Tongue (tissue), 2 donors: ENCODE results near the gene DDN. TPM values are rescaled to one million over a fixed set of nuclear protein-coding genes. Genes with fewer than 3 reads are reported as not detected.

ENCODE experiments used
- DNase-seq: peaks from one replicate; pipeline ENCODE4 v3.0.0-alpha.2; 2015
- total RNA-seq: library from RNA; depleted of rRNA; stranded (reverse); fragments of >200 nt; gene quantifications from one replicate; pipeline ENCODE4 v1.2.3, GENCODE V29; 2014

DDN gene
- total RNA-seq, 1 donor from 2014 or later, result 2.4 TPM

DNA sequence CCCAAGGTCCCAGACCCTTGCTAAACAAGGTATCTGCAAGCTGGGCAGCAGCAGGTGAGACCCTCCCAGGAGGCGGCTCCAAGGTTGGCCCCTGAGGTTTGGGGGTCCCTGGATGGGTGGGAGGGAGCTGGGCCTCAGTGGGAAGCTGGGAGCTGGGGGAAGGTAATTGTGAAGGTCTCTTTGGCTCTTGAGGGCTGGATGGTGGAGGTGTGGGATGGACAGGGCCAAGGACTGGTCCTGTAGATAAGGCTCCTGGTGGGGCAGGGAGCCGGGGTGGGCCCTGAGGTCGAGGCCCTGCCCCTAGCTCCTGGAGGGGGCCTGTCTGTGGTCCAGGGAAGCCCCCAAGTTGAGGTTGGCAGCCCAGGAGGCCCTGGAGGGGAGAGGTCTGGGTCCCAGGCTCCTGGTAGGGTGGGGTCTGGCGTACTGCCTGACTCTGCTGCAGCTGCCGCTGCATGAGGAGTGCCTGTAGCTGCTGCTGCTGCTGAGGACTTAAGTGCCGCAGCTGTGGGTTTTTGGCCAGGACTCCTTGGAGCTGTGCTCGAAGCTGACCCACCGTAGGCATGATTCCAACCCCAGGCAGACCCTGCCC is 32.5 kb upstream of the DDN start:
- DNase-seq, result peak; percentile 93

DNA sequence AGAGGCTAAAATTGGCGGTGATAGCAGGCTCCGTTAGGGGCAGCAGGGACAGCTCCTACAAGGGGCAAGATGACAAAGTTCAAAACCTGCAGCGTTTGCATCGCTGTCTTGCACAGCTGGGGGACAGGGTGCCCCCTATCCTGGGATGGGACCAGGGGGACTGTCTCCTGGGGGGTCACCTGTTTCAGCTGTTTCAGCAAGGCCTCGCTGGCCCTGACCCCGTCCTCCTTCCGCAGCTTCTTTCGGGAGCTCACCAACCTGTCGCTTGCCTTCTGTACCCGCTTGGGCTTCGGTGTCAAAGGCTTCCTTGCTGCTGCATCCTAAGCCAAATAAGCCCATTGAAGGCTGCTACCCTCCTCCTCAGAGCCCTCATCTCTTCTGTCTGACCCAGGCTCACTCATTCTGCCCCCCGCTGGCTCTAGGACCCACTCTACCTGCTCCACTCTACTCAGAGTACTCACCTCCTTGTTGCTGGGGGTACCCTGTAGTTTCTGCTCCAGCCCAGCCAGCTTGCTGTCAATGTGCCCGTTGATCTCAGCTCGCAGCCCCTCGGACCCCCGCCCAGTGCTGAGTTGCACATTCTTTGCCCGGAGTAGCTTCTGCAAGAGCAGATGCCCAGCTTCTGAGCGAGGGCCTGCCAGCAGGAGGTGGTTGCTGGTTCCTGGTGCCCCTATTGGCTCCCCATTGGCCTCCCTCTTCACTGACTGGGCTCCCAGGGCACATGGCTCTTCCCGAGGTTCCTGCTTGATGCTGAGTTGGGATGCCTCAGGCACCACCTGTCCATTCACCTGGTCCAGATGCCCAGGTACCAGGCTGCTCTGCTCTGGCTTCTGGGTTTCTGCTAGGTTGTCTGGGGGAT is 31.8 kb upstream of the DDN start:
- no peak for DNase-seq

DNA sequence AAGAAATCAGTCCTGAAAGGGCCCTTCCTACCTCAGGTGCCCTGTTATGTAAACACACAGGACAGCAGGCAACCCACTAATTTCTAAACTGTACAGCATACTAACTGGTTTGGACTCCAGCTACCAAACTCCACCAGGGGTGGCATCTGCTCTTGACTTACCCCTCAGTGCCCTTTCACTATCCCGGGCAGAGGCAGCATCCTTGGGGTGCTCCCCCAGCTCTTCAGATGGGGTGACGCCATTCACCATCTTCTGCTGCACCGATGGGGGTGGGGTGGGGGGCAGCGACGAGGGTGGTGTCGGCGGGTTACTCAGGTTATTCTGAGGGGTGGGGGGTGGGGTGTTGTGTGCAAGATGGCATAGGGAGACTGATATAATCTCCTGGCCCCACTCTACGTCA is 30.9 kb upstream of the DDN start:
- DNase-seq, result no peak

DNA sequence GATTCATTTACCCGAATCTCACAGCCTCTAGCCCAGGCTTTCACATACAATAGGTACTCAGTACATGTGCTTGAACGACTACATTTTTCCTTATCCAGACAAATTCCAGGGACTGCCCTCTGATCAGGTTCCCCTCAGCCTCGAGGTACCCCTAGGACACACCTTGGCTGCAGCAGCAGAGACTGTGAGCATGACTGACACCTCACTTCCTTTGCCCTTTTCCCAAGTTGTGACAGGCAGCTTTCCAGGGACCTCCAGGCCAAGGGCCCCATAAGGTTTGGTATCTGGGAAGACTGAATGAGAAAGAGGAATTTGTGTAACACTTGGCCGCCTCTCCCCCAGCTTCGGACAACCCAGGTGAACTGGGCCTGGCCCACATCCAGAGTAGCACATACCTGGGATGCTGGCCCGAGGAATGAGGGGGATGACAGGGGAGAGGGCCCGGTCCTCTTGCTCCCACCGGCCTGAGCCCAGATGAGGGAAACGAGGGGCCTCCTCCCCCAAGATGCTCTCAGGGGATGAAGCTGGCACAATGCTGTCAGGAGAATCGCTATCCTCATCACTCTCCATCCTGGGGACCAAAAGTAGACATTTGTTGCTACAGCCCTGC is 29.6 kb upstream of the DDN start:
- no peak for DNase-seq

DNA sequence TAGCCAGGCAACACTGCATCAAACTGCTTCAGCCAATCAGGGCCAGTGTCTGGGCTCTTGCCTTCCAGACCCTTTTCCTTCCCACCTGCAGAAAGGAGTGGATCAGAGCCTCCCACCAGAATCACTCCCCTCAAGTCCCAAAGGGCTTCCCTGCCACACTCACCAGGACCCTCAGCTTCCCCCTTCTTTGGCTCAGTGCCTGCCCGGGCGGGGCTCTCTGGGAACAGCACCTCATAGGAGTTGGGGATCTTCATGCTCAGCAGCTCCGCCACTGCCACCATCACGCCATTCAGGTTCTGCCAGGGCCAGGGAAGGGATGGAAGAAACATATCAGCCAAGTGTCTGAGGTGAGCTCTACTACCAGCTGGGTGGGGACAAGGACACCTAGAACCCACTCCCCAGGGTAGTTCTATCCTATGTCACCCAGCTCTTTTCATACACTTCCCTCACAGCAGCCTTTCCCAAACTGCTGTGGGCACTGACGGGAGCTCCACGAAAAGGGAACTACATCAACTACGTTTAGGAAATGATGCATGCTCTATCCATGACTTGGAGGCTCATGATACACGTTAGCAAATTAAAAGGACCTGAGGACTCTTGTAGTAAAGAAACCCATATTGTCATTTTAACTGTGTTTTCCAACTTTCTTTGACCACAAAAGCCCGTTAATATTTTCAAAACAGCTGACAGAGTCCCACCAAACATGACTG is 28.8 kb upstream of the DDN start:
- no peak for DNase-seq

DNA sequence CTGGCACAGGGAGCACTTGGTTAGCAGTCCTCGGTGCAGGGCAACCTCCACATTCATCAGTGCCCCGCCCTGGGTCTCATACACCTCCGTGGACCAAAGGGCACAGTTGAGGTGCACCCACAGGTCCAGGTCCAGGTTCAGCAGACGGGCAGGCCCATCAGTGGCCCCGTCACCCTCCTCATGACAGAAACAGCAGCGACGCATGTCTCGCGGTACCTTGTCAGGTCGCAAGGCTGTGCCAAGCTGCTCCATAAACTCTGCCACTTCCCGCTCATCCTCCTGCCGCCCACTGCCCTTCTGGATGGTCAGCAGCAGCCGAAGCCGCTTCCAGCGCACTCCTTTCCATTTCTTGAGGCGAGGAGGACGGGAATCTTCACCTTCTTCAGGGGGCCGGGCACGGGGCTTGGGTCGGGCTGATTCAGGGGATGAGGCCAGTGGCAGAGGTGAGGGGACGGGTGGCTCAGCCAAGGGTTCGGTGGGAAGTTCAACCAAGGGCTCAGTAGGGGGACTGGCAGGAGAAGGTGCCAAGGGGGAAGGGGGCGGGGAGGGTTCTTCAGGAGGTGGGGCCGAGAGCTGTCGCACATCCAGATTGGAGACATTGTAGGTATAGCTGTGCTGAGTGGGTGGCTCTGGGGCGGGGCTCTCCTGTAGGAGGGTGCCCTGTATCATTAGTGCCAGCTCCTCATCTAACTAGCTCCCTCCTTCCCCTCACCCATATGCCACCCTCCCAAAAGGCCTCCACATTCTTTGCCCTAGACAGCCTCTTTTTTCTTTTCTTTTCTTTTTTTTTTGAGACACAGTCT is 27.7 kb upstream of the DDN start:
- no peak for DNase-seq

DNA sequence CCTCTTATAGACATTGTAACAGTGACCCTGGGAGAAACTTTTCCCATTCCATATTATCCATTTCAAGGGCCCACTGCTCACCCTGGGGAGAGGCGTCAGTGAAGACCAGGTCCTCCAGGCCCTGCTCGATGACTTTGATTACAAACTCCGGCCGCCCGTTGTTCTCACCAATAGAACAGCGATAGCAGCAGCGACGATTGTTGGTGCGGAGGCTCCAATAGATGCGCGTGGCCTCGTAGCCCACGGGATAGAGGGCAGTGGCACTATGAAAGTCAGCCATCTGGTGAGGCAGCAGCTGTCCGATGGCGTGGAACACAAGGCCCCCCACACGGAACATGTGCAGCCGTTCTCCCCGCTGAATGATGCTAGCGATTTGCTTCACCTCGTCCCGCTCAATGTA is 26.9 kb upstream of the DDN start:
- DNase-seq, result no peak

DNA sequence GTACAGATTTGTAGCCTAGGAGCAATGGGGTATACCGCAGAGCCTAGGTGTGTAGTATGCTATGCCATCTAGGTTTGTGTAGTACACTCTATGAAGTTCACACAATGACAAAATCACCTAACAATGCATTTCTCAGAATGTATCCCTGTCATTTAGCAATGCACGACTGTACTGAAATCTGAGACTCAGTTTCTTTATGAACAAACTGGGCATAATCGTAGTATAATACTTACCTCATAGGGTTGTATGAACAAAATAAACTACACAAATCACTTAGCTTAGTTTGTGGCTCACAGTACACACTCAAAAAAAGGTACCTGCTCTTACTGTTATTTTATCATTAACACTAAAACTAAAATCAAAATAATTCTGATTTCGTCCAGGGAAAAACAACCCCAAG is 26.3 kb upstream of the DDN start:
- DNase-seq, result no peak

DNA sequence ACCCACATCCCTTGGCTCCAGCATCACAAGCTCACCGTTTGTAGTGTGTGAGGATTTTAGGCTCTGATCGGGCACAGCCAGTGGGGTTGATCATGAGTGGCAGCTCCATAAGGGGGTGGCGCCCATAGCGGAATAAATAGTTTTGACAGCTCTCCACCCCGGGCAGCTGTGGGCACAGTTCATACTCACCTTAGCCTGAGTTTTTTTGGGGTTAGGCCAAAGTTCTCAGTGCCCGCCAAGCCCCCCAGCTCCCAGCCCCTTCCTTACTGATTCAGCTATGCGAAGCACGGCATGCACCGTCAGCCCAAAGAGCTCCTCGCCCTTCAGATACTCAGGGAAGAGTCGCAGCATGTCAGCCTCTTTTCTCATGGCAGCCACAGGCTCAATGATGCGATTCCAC is 25.4 kb upstream of the DDN start:
- DNase-seq, result no peak

DNA sequence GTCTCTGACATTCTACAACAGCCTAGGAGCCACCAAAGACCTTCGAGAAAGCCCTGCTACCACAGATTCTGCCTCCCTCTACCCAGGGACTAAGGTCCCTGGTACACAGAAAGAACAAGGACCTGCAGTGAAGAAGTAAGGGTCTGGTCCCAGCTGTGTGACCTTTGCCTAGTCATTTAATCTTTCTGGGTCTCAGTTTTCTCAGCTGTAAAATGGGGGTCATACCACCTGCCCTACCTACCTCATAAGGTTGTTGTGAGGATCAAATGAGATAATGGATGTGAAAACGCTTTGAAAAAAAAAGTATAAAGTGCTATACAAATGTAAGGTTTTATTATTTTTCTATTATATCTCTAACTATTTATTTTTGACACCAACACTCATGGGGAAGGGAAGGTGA is 24.6 kb upstream of the DDN start:
- DNase-seq, result no peak

DNA sequence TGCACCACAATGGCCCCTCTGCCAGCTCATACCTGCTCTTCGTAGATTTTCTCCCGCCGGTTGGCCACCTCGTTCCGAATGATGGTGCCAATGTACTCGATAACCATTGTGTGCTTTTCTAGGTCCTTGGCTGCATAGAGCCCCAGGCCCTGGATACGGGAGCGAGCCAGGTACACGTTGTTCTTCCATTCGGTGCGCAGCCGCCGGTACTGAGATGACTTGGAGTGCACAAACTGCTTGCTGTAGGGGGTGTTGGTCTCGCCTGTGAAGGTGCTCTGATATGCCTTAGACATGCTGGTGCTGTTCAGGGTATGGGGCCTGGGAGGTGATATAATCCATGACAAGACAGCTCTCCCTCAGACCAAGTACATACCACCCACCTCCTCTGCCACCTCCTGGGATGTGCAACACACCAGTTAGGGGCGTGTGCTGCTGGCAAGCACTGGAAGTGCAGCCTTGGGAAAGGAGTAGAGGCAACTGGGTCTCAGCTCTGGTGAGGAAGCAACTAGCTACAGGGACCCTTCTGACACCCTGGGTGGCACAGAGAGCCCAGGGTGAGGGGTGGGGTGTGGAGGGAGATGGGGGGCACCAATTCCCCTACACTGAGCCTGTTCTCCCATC is 23.5 kb upstream of the DDN start:
- DNase-seq, result no peak

DNA sequence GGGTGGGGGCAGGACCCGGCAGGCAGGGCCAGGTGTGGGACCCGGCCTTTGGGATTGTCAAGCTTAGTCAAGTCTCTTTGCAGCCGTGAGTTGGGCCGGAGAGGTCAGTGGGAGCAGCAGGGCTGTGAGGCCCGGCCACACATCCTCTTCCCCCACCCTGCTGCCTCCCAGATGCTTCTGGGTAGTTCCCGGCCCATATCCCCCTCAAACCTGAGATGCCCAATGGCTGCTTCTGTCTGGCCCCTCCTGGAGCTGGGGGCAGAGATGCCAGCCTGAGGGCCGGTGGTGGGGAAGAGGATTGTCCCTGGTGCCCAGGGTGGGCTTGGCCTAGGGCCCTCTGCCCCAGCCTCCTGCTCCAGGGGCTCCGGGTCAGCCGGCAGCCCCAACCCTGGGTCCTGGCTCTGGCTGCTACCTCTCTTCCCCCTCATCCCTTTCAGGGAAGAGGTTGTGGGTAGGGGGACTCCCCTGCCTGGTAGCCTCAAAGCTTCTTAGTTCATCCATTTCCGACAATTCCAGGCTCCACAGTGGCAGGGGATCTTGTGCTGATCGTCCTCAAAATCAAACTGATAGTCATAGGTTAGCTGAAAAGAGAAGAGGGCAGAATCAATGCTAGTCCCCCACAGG is 22.2 kb upstream of the DDN start:
- no peak for DNase-seq

DNA sequence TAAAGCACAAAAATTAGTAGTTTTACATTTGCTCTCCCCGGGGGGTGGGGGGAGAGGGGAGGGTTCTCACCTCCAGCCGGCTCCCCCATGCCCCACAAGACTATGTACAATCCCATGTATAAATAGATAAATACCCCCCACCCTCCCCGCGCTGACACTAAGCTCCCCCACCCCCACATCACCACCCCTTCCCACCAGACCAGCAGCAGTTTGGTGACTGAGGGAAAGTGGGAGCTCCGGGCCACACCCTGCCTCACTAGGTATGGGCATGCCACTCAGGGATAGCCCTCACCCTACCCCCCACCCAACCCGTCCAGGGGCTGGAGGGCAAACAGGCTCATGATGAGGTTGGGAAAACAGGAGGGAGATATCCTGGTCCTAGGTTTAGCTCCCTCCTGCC is 21.3 kb upstream of the DDN start:
- DNase-seq, result no peak

DNA sequence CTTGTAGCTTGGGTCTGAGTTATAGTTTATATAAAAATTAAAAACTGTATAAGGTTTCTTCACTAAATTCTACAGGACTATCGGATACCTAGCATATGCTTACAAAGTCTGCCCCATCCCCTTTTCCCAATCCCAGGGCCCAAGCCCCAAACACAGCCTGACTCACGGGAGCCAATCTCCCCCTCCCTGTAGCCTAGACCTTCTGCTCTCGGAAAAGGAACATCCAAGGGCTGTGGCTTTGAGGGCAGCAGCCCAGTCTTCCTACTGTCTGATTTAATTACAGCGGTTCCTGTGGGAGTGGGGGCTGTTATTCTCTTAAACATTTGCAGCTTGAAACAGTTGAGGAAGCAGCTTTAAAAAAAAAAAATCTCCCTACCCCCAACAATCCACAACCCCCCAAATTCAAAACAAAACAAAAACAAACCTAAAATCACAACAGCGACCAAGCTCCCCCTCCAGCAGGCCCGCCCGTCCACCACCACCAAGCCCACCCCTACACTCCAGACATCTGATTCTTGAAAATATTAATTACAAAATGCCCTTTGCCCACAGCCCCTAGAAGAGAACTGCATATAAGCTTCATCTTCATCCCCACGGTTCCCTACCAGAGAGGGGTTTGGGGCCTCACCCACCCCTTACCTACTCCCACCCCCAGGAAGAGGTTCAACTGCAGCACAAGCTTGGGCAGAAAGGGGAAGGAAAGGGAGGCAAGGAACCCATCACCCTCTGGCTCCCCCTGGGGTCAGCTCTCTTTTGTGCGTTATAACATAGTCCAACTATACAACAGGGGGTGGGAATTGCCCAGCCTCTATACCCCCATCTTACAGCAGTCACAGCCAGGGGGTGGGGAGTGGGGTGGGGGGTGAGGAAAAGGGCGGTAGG is 20.5 kb upstream of the DDN start:
- peak; percentile 24 for DNase-seq

DNA sequence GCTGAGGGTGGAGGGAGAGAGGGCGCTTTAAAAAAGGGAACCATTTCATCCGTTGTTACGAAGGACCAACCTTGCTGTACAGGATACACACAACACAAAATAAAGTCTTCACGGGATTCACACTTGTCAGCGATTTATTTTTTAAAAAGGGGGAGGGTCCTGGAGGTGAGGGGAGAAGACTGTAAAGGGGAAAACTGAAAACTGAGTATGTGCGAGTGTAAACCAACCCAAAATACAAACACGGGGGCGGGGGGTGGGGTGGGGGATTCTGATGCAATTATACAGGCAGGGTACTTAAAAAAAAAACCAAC is 19.9 kb upstream of the DDN start:
- no peak for DNase-seq

DNA sequence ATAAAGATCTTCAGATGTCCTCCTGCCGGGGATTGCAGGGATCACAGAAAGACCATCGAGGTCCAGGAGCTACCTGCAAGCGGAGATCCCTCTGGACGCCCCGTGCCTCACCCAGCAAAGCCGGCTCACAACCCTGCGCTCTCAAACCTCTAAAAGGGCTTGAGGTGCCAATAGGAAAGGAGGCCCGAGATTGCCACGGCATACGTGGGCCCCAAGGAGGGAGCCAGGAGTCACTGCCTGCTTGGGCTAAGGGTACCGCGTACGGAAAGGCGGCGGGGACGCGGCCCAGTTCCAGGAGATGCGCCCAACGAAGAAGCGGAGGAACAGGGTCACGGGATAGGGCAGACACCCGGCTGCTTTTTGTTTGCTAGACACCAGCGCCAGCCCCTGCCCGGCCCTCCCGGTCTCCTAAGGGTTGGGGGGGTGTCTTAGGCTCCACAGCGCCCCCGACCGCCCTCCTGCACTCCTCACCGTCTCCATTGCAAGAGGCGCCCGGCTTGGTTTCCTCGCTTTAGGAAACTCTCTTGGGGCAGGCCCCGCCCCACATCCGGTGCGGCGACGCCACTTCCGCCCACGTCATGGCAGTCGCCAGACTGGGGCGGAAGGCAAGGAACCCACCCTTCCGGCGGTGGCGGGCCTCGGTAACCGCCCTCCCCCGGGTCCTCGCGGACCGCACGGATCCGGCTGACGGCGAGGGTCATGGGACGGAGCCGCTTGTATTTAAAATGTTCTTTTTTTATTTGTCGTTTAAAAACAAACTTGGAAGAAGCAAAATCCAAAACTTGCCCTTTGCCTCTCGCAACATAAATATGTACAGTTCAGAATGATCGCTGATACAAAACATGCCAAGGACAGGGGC is 19.3 kb upstream of the DDN start, which contains the start of gene PRKAG1:
PRKAG1 (minus strand) TSS at position 516 of the 859 bp plus-strand sequence; CDS start at position 480, 36 bp downstream.
- peak; percentile 98 for DNase-seq

DNA sequence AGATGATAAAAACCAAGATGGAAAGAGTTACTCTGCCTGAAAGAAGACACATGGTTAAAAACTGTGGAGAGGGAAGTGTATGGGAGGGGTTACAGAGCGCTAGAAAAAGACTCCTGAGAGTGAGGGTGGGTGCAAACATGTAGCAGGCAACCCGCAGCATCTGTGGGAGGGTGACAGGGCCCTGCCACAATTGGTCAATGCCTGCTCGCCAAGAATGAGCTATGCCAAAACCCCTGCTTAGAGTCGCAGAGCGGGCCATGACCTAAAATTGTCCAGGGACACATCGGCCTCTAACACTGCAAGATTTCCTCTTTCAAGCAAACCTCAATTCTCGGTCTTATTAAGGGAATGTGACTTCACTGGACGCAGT is 18.7 kb upstream of the DDN start:
- no peak for DNase-seq

DNA sequence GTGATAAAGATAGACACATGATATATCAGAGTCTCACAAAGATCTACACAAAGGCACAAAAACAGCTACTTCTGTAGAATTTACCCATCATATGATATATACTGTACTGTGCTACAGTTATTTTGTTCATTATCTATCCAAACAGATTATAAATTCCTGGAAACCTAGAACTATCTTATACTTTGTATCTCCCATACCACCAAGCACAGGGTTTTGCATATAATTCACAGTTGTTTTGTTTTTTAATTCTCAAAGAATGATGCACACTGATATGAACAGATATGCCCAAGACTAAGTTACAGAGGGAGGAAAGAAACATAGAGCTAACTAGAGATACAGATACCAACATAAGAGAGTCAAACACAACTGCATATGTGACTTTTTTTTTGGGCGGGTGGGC is 16.0 kb upstream of the DDN start:
- DNase-seq, result no peak

DNA sequence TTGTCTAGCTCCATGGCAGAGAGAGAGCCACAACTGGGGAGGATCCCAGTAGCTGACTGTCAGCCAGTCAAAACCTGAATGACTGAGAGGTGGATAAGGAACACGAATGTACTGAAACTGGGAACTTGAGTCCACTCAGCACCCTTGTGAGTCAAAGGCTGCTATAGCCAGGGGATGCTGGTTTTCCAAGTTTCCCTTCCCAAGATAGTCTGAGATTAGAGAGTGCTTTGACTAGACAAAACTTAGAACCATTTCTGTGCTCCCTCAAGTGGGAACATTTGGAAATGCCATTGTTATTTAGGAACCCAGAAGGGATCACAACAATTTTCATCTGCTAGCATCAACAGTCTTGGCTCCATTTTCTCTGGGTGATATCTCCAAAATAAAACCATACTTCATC is 15.4 kb upstream of the DDN start:
- DNase-seq, result no peak
